Effector memory CD4-positive, alpha-beta T cell (primary cell): ENCODE results near the gene C12orf56.
A peak's percentile ranks its signal among the peaks of the same experiment; 100 is the strongest.
"Not testable (repeated sequence)": the region's sequence is repeated elsewhere in the genome, so short reads cannot be mapped to it uniquely, and the experiment has no call there.

Experiments
- DNase-seq, 3 donors: peaks; one replicate each; pipeline ENCODE4 v3.0.0-alpha.2; 2020
- H3K27ac ChIP-seq: 2 replicates; pipeline ENCODE4 v1.7.0; 2013; ENCODE audit warnings: mild to moderate bottlenecking, low read length, moderate library complexity; ENCODE audit not compliant: insufficient read depth, poor library complexity, severe bottlenecking
- H3K27me3 ChIP-seq: replicated peaks from 2 replicates; pipeline ENCODE4 v1.7.0; 2013; ENCODE audit warnings: mild to moderate bottlenecking, low read length; ENCODE audit not compliant: insufficient read depth, control insufficient read depth, poor library complexity, severe bottlenecking
- H3K36me3 ChIP-seq: 2 replicates; pipeline ENCODE4 v1.7.0; 2013; ENCODE audit warnings: mild to moderate bottlenecking, low read length, moderate library complexity; ENCODE audit not compliant: control insufficient read depth, insufficient read depth
- H3K4me1 ChIP-seq: 2 replicates; pipeline ENCODE4 v1.7.0; 2013; ENCODE audit warnings: low read length, mild to moderate bottlenecking; ENCODE audit not compliant: control insufficient read depth, insufficient read depth, poor library complexity, severe bottlenecking
- H3K4me3 ChIP-seq: 2 replicates; pipeline ENCODE4 v1.7.0; 2013; ENCODE audit warnings: low read length, low read depth, mild to moderate bottlenecking; ENCODE audit not compliant: insufficient read depth, poor library complexity, severe bottlenecking
- H3K9me3 ChIP-seq: 2 replicates; pipeline ENCODE4 v1.7.0; 2013; ENCODE audit warnings: mild to moderate bottlenecking, low read length, moderate library complexity; ENCODE audit not compliant: control insufficient read depth

Gene C12orf56

GRCh38 chr12:64389154-64389553, 1.4 kb downstream of the C12orf56 start:
- H3K27me3 ChIP-seq = no peaks in the 10 kb centered on the region
- no peak for DNase-seq
- no peak overlapping the region for H3K27ac ChIP-seq
- H3K9me3 ChIP-seq = no peaks in the 10 kb centered on the region
- no peak overlapping the region for H3K4me3 ChIP-seq
- peaks cover 9% of the 10 kb centered on the region for H3K4me1 ChIP-seq
- H3K36me3 ChIP-seq = no peaks in the 10 kb centered on the region

- Histone ChIP-seq H3K27me3 (no peaks in the 10 kb centered on the region), H3K4me3 (no peak overlapping the region), H3K9me3 (no peaks in the 10 kb centered on the region), H3K36me3 (no peaks in the 10 kb centered on the region), H3K4me1 (peaks cover 9% of the 10 kb centered on the region), H3K27ac (no peak overlapping the region)
- DNase-seq = no peak
Measured at GRCh38 chr12:64387197-64387816, 3.3 kb downstream of the C12orf56 start.

- Histone ChIP-seq H3K9me3 (no peaks in the 10 kb centered on the region), H3K4me3 (no peak overlapping the region), H3K27me3 (no peaks in the 10 kb centered on the region), H3K4me1 (peaks cover 6% of the 10 kb centered on the region), H3K27ac (peak overlapping the region; percentile 50), H3K36me3 (no peaks in the 10 kb centered on the region)
- no peak for DNase-seq
Measured at GRCh38 chr12:64385468-64385867, 5.1 kb downstream of the C12orf56 start.

- no peak for DNase-seq
- Histone ChIP-seq H3K27ac (peak overlapping the region; percentile 50), H3K4me3 (no peak overlapping the region)
Measured at GRCh38 chr12:64385019-64385418, 5.5 kb downstream of the C12orf56 start.

GRCh38 chr12:64383675-64384074, 6.9 kb downstream of the C12orf56 start:
- no peaks in the 10 kb centered on the region for H3K4me1 ChIP-seq
- no peak overlapping the region for H3K4me3 ChIP-seq
- H3K27ac ChIP-seq = no peak overlapping the region
- no peaks in the 10 kb centered on the region for H3K27me3 ChIP-seq
- no peaks in the 10 kb centered on the region for H3K36me3 ChIP-seq
- H3K9me3 ChIP-seq = no peaks in the 10 kb centered on the region
- DNase-seq = no peak

More at GRCh38 chr12:64385019-64385418, 5.5 kb downstream of the C12orf56 start:
- Histone ChIP-seq H3K4me1 (peaks cover 2% of the 10 kb centered on the region), H3K36me3 (no peaks in the 10 kb centered on the region), H3K27me3 (no peaks in the 10 kb centered on the region), H3K9me3 (no peaks in the 10 kb centered on the region)

- Histone ChIP-seq H3K36me3 (no peaks in the 10 kb centered on the region), H3K4me1 (no peaks in the 10 kb centered on the region), H3K4me3 (no peak overlapping the region), H3K9me3 (no peaks in the 10 kb centered on the region), H3K27ac (no peak overlapping the region), H3K27me3 (no peaks in the 10 kb centered on the region)
- DNase-seq = no peak
Measured at GRCh38 chr12:64362721-64363305, 27.7 kb downstream of the C12orf56 start.

- H3K4me1 ChIP-seq, DNase-seq, H3K27ac ChIP-seq, H3K4me3 ChIP-seq, H3K36me3 ChIP-seq, H3K27me3 ChIP-seq, H3K9me3 ChIP-seq: not testable (repeated sequence)
Measured at GRCh38 chr12:64361173-64361572, 29.4 kb downstream of the C12orf56 start.

- H3K4me1 ChIP-seq, H3K27ac ChIP-seq, H3K4me3 ChIP-seq, H3K27me3 ChIP-seq, H3K36me3 ChIP-seq, DNase-seq, H3K9me3 ChIP-seq: not testable (repeated sequence)
Measured at GRCh38 chr12:64356209-64356608, 34.3 kb downstream of the C12orf56 start.

GRCh38 chr12:64352181-64352580, 38.4 kb downstream of the C12orf56 start:
- Histone ChIP-seq H3K9me3 (no peaks in the 10 kb centered on the region), H3K4me3 (no peak overlapping the region), H3K27ac (no peak overlapping the region), H3K27me3 (no peaks in the 10 kb centered on the region), H3K36me3 (no peaks in the 10 kb centered on the region), H3K4me1 (no peaks in the 10 kb centered on the region)
- no peak for DNase-seq

- DNase-seq = no peak
- H3K27ac ChIP-seq = no peak overlapping the region
- no peaks in the 10 kb centered on the region for H3K27me3 ChIP-seq
- H3K4me1 ChIP-seq = no peaks in the 10 kb centered on the region
- H3K9me3 ChIP-seq = no peaks in the 10 kb centered on the region
- no peaks in the 10 kb centered on the region for H3K36me3 ChIP-seq
- H3K4me3 ChIP-seq = no peak overlapping the region
Measured at GRCh38 chr12:64351265-64351664, 39.3 kb downstream of the C12orf56 start.
